GM12875 (cell line): Measurements from ENCODE around the gene AKAP13.
"Not testable (repeated sequence)": the region's sequence is repeated elsewhere in the genome, so short reads cannot be mapped to it uniquely, and the experiment has no call there.

Experiments used
- H3K4me3 ChIP-seq: one replicate; pipeline ENCODE4 v1.5.1; 2011; ENCODE audit warnings: low read depth, low read length, control low read depth
- TF ChIP-seq, protein P1 (sequence below): IDR thresholded peaks from 2 replicates; pipeline ENCODE4 v1.5.1; 2011; ENCODE audit warnings: low read depth, mild to moderate bottlenecking, control low read depth, inconsistent platforms, low read length, moderate library complexity, borderline replicate concordance; ENCODE audit not compliant: insufficient read depth

The AKAP13 gene

DNA sequence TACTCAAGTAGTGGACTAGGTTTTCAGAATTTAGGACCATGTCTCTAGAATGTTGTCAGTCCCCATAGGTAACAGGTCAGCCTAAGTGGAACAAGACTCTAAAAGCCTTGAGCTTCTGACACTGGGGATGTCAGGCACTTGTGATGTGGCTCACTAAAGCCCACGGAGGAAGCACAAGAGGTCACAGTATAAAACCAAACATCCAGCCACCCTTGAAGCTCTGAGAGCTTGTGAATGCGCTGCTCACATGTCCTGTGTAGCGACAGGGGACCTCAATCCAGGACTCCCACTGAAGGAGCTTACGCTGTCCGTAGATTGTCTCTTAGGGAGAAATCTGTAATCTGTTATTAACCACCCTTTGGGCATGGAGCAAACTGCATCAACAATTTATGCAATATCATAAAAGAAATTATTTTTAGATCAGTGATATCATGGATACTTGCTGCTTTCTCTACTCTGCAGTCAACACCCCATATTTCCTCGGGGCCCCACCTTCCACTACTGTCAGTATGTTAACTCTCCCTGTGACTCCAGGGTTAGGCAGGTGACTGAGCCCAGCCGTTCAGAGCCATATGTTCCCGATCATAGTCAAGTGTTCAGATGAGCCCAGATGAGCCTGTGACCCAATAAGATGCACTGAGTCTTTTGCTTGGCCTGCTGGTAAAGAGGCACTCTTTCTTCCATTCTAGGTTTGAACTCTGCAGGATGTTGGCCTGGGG, 32.2 kb upstream of the AKAP13 start:
- not testable (repeated sequence) for H3K4me3 ChIP-seq

DNA sequence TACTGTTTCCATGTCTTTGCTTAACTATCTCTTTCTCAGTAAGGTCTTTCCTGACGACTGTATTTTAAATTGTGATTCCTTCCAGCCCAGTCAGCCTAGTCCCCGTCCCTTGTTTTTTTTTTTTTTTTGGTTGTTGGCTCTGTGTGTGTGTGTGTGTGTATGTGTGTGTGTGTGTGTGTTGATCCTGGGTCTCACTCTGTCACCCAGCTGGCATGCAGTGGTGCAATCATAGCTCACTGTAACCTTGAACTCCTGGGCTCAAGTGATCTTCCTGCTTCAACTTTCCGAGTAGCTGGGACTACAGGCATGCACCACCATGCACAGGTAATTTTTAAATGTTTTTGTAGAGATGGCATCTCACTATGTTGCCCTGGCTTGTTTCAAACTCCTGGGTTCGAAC, 31.3 kb upstream of the AKAP13 start:
- not testable (repeated sequence) for H3K4me3 ChIP-seq

DNA sequence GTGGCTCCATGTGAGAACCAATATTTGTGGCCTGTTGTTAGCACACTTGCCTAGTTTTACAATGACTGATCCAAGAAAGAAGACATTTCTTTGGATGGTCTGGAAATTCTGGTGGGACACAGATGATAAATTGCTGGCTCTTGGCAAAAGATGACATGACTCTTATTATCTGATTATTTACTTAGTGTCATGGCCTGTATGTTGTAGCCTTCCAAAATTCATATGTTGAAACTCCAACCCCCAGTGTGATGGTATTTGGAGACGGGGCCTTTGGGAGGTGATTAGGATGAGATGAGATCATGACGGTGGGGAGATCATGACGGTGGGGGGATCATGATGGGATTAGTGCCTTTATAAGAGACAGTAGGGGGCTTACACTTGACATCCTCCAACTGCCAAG, 30.0 kb upstream of the AKAP13 start:
- no peak overlapping the region for H3K4me3 ChIP-seq
- TF ChIP-seq, protein P1, sequence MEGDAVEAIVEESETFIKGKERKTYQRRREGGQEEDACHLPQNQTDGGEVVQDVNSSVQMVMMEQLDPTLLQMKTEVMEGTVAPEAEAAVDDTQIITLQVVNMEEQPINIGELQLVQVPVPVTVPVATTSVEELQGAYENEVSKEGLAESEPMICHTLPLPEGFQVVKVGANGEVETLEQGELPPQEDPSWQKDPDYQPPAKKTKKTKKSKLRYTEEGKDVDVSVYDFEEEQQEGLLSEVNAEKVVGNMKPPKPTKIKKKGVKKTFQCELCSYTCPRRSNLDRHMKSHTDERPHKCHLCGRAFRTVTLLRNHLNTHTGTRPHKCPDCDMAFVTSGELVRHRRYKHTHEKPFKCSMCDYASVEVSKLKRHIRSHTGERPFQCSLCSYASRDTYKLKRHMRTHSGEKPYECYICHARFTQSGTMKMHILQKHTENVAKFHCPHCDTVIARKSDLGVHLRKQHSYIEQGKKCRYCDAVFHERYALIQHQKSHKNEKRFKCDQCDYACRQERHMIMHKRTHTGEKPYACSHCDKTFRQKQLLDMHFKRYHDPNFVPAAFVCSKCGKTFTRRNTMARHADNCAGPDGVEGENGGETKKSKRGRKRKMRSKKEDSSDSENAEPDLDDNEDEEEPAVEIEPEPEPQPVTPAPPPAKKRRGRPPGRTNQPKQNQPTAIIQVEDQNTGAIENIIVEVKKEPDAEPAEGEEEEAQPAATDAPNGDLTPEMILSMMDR: no peak

DNA sequence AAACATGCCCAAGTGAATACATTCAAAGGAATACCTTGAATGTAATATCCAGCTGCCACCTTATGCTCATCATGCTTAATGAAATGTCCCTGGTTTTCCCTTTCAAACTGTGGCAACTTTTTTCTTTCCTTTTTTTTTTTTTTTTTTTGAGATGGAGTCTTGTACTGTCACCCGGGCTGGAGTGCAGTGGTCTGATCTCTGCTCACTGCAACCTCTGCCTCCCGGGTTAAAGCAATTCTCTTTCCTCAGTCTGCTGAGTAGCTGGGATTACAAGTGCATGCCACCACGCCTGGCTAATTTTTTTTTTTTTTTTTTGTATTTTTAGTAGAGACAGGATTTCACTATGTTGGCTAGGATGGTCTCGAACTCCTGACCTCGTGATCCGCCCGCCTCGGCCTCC, 28.9 kb upstream of the AKAP13 start:
- not testable (repeated sequence) for H3K4me3 ChIP-seq

DNA sequence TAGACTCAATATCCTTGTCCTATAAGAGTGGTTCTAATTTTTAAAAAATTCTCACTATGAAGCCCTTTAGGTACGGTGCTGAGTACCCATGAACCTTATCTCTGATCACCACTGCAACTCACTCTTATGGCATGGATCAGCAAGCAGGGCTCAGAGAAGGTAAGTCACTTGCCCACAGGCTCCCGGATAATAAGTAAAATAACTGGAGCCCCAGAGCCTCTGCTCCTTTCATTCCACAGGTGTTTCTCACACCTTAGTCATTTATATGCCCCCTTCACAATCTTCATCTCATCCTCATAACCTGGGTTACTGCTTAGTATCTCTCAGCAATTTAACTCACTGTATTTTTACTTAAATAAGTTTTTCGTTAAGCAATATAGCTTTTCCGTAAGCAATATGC, 28.4 kb upstream of the AKAP13 start:
- TF ChIP-seq, protein P1: no peak
- no peak overlapping the region for H3K4me3 ChIP-seq

DNA sequence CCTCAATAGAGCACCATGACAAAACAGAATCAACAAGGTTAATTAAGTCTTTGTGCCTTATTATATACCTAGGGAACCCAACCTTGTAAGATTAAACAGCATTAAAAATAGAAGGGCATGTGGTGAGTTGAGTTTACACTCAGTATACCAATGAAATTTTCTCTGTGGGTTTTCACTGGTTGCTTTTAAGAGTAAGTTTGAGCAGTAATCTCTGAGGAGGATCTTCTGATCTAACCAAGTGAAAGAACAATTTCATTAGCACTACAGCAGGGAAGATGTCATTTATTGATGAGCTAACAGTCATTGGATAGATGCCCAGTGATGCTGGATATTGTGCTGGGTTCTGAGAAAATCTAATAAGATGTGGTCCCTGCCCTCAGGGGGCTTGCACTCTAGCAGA, 26.9 kb upstream of the AKAP13 start:
- no peak overlapping the region for H3K4me3 ChIP-seq
- TF ChIP-seq, protein P1: no peak

DNA sequence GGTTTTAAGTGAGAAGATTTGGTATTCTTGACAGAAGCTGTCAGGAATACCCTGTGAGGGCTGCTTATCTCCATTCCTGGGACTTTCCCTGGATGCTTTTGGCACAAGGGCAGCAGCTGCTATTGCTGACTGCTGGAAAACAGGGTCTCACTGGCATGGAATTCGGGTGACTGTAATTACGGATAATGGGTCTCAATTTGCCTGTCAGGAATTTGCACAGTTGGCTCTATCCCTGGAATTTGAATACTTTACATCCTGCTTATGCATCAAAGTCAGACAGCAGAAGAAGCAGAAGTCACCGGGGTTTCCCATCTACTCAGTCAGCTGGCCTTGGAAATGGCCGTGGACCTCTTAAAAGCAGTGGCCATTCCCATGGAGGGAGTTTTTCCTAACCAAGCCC, 25.9 kb upstream of the AKAP13 start:
- TF ChIP-seq, protein P1: no peak
- H3K4me3 ChIP-seq: no peak overlapping the region

DNA sequence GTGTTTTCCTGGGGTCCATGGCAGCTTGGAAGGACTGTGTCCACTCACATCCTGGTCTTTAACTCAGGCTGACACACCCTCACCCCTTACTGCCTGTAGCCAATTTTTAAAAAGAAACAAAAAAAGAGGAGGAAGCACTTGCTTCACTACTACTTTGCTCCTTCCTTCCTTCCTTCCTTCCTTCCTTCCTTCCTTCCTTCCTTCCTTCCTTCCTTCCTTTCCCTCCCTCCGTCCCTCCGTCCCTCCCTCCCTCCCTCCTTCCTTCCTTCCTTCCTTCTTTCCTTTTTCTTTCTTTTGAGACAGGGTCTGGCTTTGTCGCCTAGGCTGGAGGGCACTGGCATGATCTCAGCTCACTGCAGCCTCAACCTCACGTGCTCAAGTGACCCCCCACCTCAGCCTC, 25.5 kb upstream of the AKAP13 start:
- TF ChIP-seq, protein P1: no peak
- no peak overlapping the region for H3K4me3 ChIP-seq

DNA sequence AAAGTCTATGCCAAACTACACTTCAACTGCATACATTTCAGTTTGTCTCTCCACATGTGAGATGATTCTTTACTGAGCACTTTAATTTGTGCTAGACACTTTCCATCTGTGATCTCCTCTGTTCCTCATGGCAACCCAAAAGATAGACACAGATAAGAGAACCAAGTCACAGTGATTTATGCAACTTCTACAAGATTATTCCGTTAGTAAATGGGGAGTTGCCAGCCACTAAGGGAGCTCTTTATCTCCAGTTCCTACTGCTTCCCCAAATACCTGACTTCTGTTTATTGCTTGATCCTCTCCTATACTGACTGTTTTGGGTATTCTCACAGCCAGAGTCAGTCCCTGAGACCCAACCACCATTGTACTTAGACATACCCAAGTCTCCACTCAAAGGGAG, 24.1 kb upstream of the AKAP13 start:
- TF ChIP-seq, protein P1: no peak
- no peak overlapping the region for H3K4me3 ChIP-seq
